Pancreas (tissue), 10 donors: Measurements from ENCODE around the gene RHO. TPM values are rescaled to one million over a fixed set of nuclear protein-coding genes. Genes with fewer than 3 reads are reported as not detected.
"Not testable (repeated sequence)": the region's sequence is repeated elsewhere in the genome, so short reads cannot be mapped to it uniquely, and the experiment has no call there.

Experiments used
- ATAC-seq, 4 donors: fragments of 200-7000 bp; cut with Tn5 transposase; one replicate each; pipeline versions ENCODE4 v1.8.0 to v1.9.1; 2020; ENCODE audit warnings: mild to moderate bottlenecking in 4 of 4, moderate library complexity in 4 of 4
- DNase-seq, 6 donors: peaks; one replicate each; pipeline ENCODE4 v3.0.0-alpha.2; 2020
- FAIRE-seq: peaks from 2 replicates; lab custom pipeline; 2012; peaks lifted over from hg19 to GRCh38; lab: Jason Lieb, UNC
- H3K27ac ChIP-seq, 4 donors: fragments of 200-600 bp; sonication (generic); 1 replicate in 3 of 4; 2 replicates in 1 of 4; pipeline versions ENCODE4 v1.5.0 to v1.8.0; 2020
- H3K27me3 ChIP-seq, 4 donors: fragments of 200-600 bp; one replicate each; pipeline ENCODE4 v1.8.0; 2021
- H3K36me3 ChIP-seq, 3 donors: fragments of 200-600 bp; sonication (generic) in 1 of 3; one replicate each; pipeline versions ENCODE4 v1.5.0 to v1.8.0; 2020 to 2021
- H3K4me1 ChIP-seq, 3 donors: fragments of 200-600 bp; one replicate each; pipeline ENCODE4 v1.8.0; 2021
- H3K4me3 ChIP-seq, 4 donors: fragments of 200-600 bp; sonication (generic) in 2 of 4; one replicate each; pipeline versions ENCODE4 v1.5.0 to v1.8.0; 2020 to 2021
- H3K9me3 ChIP-seq, 4 donors: fragments of 200-600 bp; one replicate each; pipeline ENCODE4 v1.8.0; 2021
- CTCF ChIP-seq, 4 donors: fragments of 200-600 bp; sonication (generic) in 3 of 4; IDR thresholded peaks; one replicate each; pipeline versions ENCODE4 v1.5.0 to v1.8.0; 2021; ENCODE audit warnings: antibody characterized with exemption in 4 of 4
- WGBS, 2 donors: extraction: QIAGEN DNeasy Blood & Tissue Kit; methylation state at CpG; one replicate each; pipeline ENCODE4 v1.1.7; 2013; 5-methylcytosine and 5-hydroxymethylcytosine counted together
- intact Hi-C, 3 donors: fragments of 100-400 bp; cut with DNase I; formaldehyde crosslinking; loops; one replicate each; pipeline versions ENCODE4 v1.11.1 to v1.14.2; 2022
- polyA plus RNA-seq, 2 donors: library from polyadenylated mRNA; stranded (reverse); fragments of 200-250 nt; gene quantifications; one replicate each; pipeline ENCODE4 v1.2.3, GENCODE V29; 2013
- total RNA-seq, 6 donors: library from RNA; stranded (reverse); fragmentation: NEBNext Ultra II Directional in 4 of 6; extraction: Animal tissue kit (Norgen Biotek cat#: 25700) in 4 of 6; gene quantifications; one replicate each; pipeline versions ENCODE4 v1.2.1 to v1.2.4, GENCODE V29; 2021 to 2023
- donor health status: healthy with polysubstance abuse.
- donor health status: DM: no; HTN: no; CAD: no; lungs with moderate emphysema.
- donor health status: DM: no; HTN: no; CAD: no.
- donor health status: control.
- donor health status: control.
- donor health status: Bipolar disorder and iron deficiency.
- donor health status: DM: yes; HTN: yes; CAD: no.
- donor health status: DM: no; HTN: no; CAD: no.
- donor health status: DM: no; HTN: no; CAD: no.
- donor health status: DM: yes; HTN: yes; CAD: no.

RHO gene
- total and polyA plus RNA-seq, 8 donors, result 0.05 TPM; not detected in 7

GRCh38 chr3:129498603-129499488 is 29.6 kb upstream of the RHO start:
- not testable (repeated sequence) for H3K4me3 ChIP-seq, DNase-seq, H3K4me1 ChIP-seq, H3K27me3 ChIP-seq, FAIRE-seq, H3K27ac ChIP-seq, H3K9me3 ChIP-seq
- intact Hi-C loops, result loop anchor here in 1 of 3 donors (10.0 kb wide), 1 partner anchor 336 kb away; no protein-coding TSS in a partner anchor
- 80 to 85% methylated on average over 8 of the region's 8 CpGs for WGBS, 2 donors
- H3K36me3 ChIP-seq, result peaks cover 0 to 20% (median 0%) of the 10 kb centered on the region in 3 donors
- peak in 1 of 4 donors; percentile 21 for ATAC-seq

GRCh38 chr3:129499604-129500333 is 28.7 kb upstream of the RHO start:
- not testable (repeated sequence) for ATAC-seq, H3K4me1 ChIP-seq, FAIRE-seq, H3K27ac ChIP-seq, H3K4me3 ChIP-seq, H3K27me3 ChIP-seq, H3K9me3 ChIP-seq
- 81 to 89% methylated on average over 12 to 14 of the region's 14 CpGs for WGBS, 2 donors
- DNase-seq, result peak in 1 of 6 donors; percentile 11
- intact Hi-C loops, result loop anchor here in 1 of 3 donors (10.0 kb wide), 1 partner anchor 335 kb away; no protein-coding TSS in a partner anchor
- peaks cover 0 to 24% (median 0%) of the 10 kb centered on the region in 3 donors for H3K36me3 ChIP-seq

GRCh38 chr3:129500334-129500658 is 28.1 kb upstream of the RHO start:
- intact Hi-C loops, result no loop called here
- no peak for TF ChIP-seq CTCF (IDR thresholded peaks at IDR 0.05)
- H3K27ac ChIP-seq, result no peak overlapping the region
- no peak for FAIRE-seq
- 94 to 98% methylated on average over 5 of the region's 5 CpGs for WGBS, 2 donors
- H3K27me3 ChIP-seq, result no peaks in the 10 kb centered on the region
- no peak for DNase-seq
- no peak for ATAC-seq
- peaks cover 0 to 23% (median 0%) of the 10 kb centered on the region in 3 donors for H3K36me3 ChIP-seq
- H3K4me1 ChIP-seq, result no peaks in the 10 kb centered on the region
- no peaks in the 10 kb centered on the region for H3K9me3 ChIP-seq
- H3K4me3 ChIP-seq, result no peak overlapping the region

GRCh38 chr3:129501630-129502029 is 26.8 kb upstream of the RHO start:
- Histone ChIP-seq H3K4me1 (no peaks in the 10 kb centered on the region), H3K36me3 (peaks cover 0 to 29% (median 0%) of the 10 kb centered on the region in 3 donors), H3K27ac (no peak overlapping the region), H3K4me3 (no peak overlapping the region), H3K9me3 (no peaks in the 10 kb centered on the region), H3K27me3 (no peaks in the 10 kb centered on the region)
- intact Hi-C loops, result no loop called here
- WGBS, 2 donors, result 81 to 87% methylated on average over 5 of the region's 5 CpGs
- no peak for TF ChIP-seq CTCF (IDR thresholded peaks at IDR 0.05)
- DNase-seq (no peak), FAIRE-seq (no peak), ATAC-seq (no peak)

GRCh38 chr3:129502641-129503408 is 25.6 kb upstream of the RHO start:
- Histone ChIP-seq H3K27me3 (no peaks in the 10 kb centered on the region), H3K9me3 (no peaks in the 10 kb centered on the region), H3K27ac (no peak overlapping the region), H3K4me3 (no peak overlapping the region), H3K36me3 (peaks cover 0 to 37% (median 0%) of the 10 kb centered on the region in 3 donors), H3K4me1 (no peaks in the 10 kb centered on the region)
- WGBS, 2 donors, result 91 to 95% methylated on average over 18 of the region's 18 CpGs
- DNase-seq (peak in 1 of 6 donors; percentile 8), FAIRE-seq (no peak), ATAC-seq (peak in 1 of 4 donors; percentile 44)
- intact Hi-C loops, result no loop called here
- TF ChIP-seq CTCF (IDR thresholded peaks at IDR 0.05), result no peak
